Measurements from ENCODE around the gene BMPR1B. TPM values are rescaled to one million over a fixed set of nuclear protein-coding genes. Genes with fewer than 3 reads are reported as not detected.

The BMPR1B gene
- total RNA-seq = 0.30 and 0.74 TPM in 2 replicates

DNA sequence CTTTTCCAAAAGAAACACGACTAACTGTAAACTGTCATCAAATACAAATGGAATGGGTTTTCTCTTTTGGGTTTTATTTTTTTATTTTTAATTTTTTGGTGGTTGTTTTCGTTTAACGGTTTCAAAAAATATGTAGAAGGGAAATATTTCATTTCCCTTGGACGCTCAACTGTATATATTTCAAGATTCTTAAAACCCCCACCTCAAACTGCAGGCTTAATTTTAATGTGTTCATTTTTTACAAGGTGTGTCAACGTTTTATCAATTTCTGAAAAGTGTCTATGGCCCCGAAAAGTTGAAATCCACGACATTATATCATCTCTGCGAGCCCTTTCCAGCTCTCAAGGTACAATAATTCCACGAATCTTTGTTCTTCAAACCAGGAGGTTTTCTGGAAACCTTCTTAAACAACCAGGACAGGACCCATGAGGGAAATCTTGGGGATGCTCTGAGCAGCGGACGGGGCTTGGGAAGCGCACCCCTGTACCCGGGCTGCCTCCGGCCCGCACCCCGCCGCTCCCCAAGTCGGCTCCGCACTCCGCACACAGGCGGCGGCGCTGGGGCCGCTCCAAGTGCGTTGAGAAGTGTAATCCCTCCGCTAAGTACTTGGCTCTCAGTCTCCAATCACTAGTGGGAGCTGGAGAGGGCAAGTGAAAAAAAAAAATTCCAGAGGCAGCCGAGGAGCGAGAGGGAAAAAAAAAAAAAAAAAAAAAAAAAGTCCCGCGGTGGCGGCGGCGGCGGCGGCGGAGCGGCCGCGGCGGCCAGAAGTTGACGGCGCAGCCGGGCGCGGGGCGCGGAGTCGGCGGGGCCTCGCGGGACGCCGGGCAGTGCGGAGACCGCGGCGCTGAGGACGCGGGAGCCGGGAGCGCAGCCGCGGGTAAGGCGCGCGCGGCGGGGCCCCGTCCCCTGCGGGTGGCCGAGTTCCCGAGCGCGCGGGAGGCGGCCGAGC lies at the start of gene BMPR1B:
Gene BMPR1B (plus strand): TSS at position 764 of the 949 bp plus-strand sequence. CDS start 346,470 bp downstream, outside the sequence.

